ENCODE data around the gene PAPPA.

- TF ChIP-seq ATF3 (IDR thresholded peaks at IDR 0.05): no peak
- TF ChIP-seq ATF3 (CRISPR knock-in tag; conservative IDR thresholded peaks at IDR 0.05): no peak
- no peak for TF ChIP-seq CTCF (IDR thresholded peaks at IDR 0.05 in 2 of 3, conservative IDR thresholded peaks at IDR 0.05 in 1 of 3; ENCODE audit: insufficient read depth in 2 of 3, low read depth in 1 of 3, low read length in 3 of 3)
- TF ChIP-seq GTF2F1 (IDR thresholded peaks at IDR 0.05; ENCODE audit: low read depth, low read length): no peak
These were observed 2.4 kb upstream of the PAPPA start for GRCh38 chr9:116151199-116151598.
